A549 (cell line): ENCODE data around the gene BEST3.

ENCODE experiments used
- CHD2 ChIP-seq: fragments of 150-350 bp; IDR thresholded peaks from 2 replicates; pipeline ENCODE4 v1.6.1; 2014; ENCODE audit warnings: low read length; ENCODE audit not compliant: partially characterized antibody
- CTCF ChIP-seq: fragments of >200 bp; sonication (Bioruptor Twin); formaldehyde crosslinking; IDR thresholded peaks from 3 replicates; pipeline ENCODE4 v1.5.1; 2016
- EHMT2 ChIP-seq: fragments of 200-600 bp; sonication (generic); IDR thresholded peaks from 2 replicates; pipeline ENCODE4 v1.6.1; 2016; ENCODE audit warnings: antibody characterized with exemption, low read depth, mild to moderate bottlenecking, moderate library complexity
- EP300 ChIP-seq, 2 experiments: fragments of >200 bp; sonication (Bioruptor Twin); formaldehyde crosslinking; IDR thresholded peaks; 2 replicates in 1 of 2; 3 replicates in 1 of 2; pipeline ENCODE4 v1.6.1; 2016 to 2017
- JUN ChIP-seq, 2 experiments: fragments of >200 bp; sonication (Bioruptor Twin); formaldehyde crosslinking; IDR thresholded peaks; 2 replicates in 1 of 2; 3 replicates in 1 of 2; pipeline ENCODE4 v1.6.1; 2016 to 2017
- KDM1A ChIP-seq: fragments of 200-600 bp; sonication (generic); IDR thresholded peaks from 2 replicates; pipeline ENCODE4 v1.6.1; 2016; ENCODE audit warnings: low read depth, mild to moderate bottlenecking
- MAZ ChIP-seq: fragments of 150-350 bp; IDR thresholded peaks from 2 replicates; pipeline ENCODE4 v1.6.1; 2014; ENCODE audit warnings: antibody characterized with exemption, low read depth, low read length, borderline replicate concordance
- POLR2A ChIP-seq: IDR thresholded peaks from 2 replicates; pipeline ENCODE4 v1.6.1; 2012; ENCODE audit warnings: mild to moderate bottlenecking, low read length
- RAD21 ChIP-seq, 2 experiments: fragments of >200 bp in 1 of 2; sonication (Bioruptor Twin) in 1 of 2; formaldehyde crosslinking in 1 of 2; IDR thresholded peaks in 1 of 2; conservative IDR thresholded peaks in 1 of 2; 2 replicates in 1 of 2; 3 replicates in 1 of 2; pipeline ENCODE4 v1.6.1; 2012 to 2018; ENCODE audit warnings: inconsistent platforms in 1 of 2
- SREBF2 ChIP-seq: fragments of 450-650 bp; IDR thresholded peaks from 2 replicates; pipeline ENCODE4 v1.6.1; 2014; ENCODE audit warnings: mild to moderate bottlenecking, moderate library complexity
- ZFP36 ChIP-seq: fragments of 450-650 bp; IDR thresholded peaks from 2 replicates; pipeline ENCODE4 v1.6.1; 2014; ENCODE audit warnings: borderline replicate concordance; ENCODE audit not compliant: partially characterized antibody
- ZNF302 ChIP-seq: fragments of 250-450 bp; sonication (Bioruptor Pico); IDR thresholded peaks from 2 replicates; pipeline ENCODE4 v1.9.0; 2021; ENCODE audit warnings: inconsistent platforms, mild to moderate bottlenecking, moderate library complexity

GRCh38 chr12:69688021-69688420 lies 11.1 kb downstream of the BEST3 start:
- TF ChIP-seq SREBF2 (no peak), ZFP36 (no peak), CTCF (no peak), KDM1A (no peak), EP300 (IDR thresholded peaks at IDR 0.05) (no peak), POLR2A (no peak), CHD2 (no peak), RAD21 (conservative IDR thresholded peaks at IDR 0.05 in 1 of 2, IDR thresholded peaks at IDR 0.05 in 1 of 2) (no peak), EHMT2 (no peak), MAZ (no peak), JUN (IDR thresholded peaks at IDR 0.05) (no peak), ZNF302 (no peak)
